Keratinocyte (primary cell): ENCODE measurements around the gene OVOL3. TPM values are rescaled to one million over a fixed set of nuclear protein-coding genes. Genes with fewer than 3 reads are reported as not detected.

Source experiments
- DNase-seq: peaks from one replicate; pipeline ENCODE4 v3.0.0-alpha.2; 2011; ENCODE audit warnings: low read depth, missing footprints, low spot score
- FAIRE-seq: peaks from 2 replicates; lab custom pipeline; 2011; peaks lifted over from hg19 to GRCh38; lab: Jason Lieb, UNC
- H2AFZ ChIP-seq: 2 replicates; pipeline ENCODE4 v1.6.0; 2012; ENCODE audit warnings: low read length, control low read depth, inconsistent platforms; ENCODE audit not compliant: control insufficient read depth
- H3K27ac ChIP-seq: 2 replicates; pipeline ENCODE4 v1.5.1; 2011; ENCODE audit warnings: low read length; ENCODE audit not compliant: control insufficient read depth, insufficient read depth
- H3K27me3 ChIP-seq: 3 replicates; pipeline ENCODE4 v1.6.0; 2011; ENCODE audit warnings: low read length; ENCODE audit not compliant: control insufficient read depth, insufficient read depth; ENCODE audit errors: extremely low read depth
- H3K36me3 ChIP-seq, 2 experiments: 2 replicates in 1 of 2; 3 replicates in 1 of 2; pipeline ENCODE4 v1.5.1; 2011; ENCODE audit warnings: low read length in 2 of 2, mild to moderate bottlenecking in 1 of 2; ENCODE audit not compliant: control insufficient read depth in 2 of 2, insufficient read depth in 2 of 2; ENCODE audit errors: extremely low read depth in 1 of 2
- H3K4me1 ChIP-seq: 3 replicates; pipeline ENCODE4 v1.5.1; 2011; ENCODE audit warnings: low read length; ENCODE audit not compliant: control insufficient read depth, insufficient read depth; ENCODE audit errors: extremely low read depth
- H3K4me2 ChIP-seq: 3 replicates; pipeline ENCODE4 v1.6.0; 2011; ENCODE audit warnings: low read depth, low read length; ENCODE audit not compliant: control insufficient read depth, insufficient read depth; ENCODE audit errors: extremely low read depth
- H3K4me3 ChIP-seq, 3 experiments: fragments of 200-600 bp in 1 of 3; sonication (generic) in 1 of 3; 2 replicates in 2 of 3; 3 replicates in 1 of 3; pipeline ENCODE4 v1.5.1; 2011 to 2016; ENCODE audit warnings: low read length in 3 of 3, mild to moderate bottlenecking in 3 of 3, control low read depth in 2 of 3, inconsistent platforms in 1 of 3, low read depth in 1 of 3, mixed read lengths in 1 of 3, mixed run types in 1 of 3, moderate library complexity in 1 of 3; ENCODE audit not compliant: control insufficient read depth in 2 of 3, insufficient read depth in 2 of 3; ENCODE audit errors: extremely low read depth in 1 of 3
- H3K79me2 ChIP-seq: 2 replicates; pipeline ENCODE4 v1.6.0; 2012; ENCODE audit warnings: low read length; ENCODE audit not compliant: control insufficient read depth, insufficient read depth
- H3K9ac ChIP-seq: 3 replicates; pipeline ENCODE4 v1.6.0; 2011; ENCODE audit warnings: low read length; ENCODE audit not compliant: control insufficient read depth, insufficient read depth; ENCODE audit errors: extremely low read depth
- H3K9me1 ChIP-seq: 3 replicates; pipeline ENCODE4 v1.6.0; 2011; ENCODE audit warnings: low read length; ENCODE audit not compliant: control insufficient read depth, insufficient read depth; ENCODE audit errors: extremely low read depth
- H3K9me3 ChIP-seq: 2 replicates; pipeline ENCODE4 v1.5.1; 2012; ENCODE audit warnings: low read depth, low read length; ENCODE audit not compliant: control insufficient read depth
- H4K20me1 ChIP-seq: 3 replicates; pipeline ENCODE4 v1.6.0; 2011; ENCODE audit warnings: low read length; ENCODE audit not compliant: control insufficient read depth, insufficient read depth; ENCODE audit errors: extremely low read depth
- CTCF ChIP-seq, 3 experiments: IDR thresholded peaks in 1 of 3; conservative IDR thresholded peaks in 1 of 3; optimal IDR thresholded peaks in 1 of 3; 2 replicates in 2 of 3; 3 replicates in 1 of 3; pipeline versions ENCODE3 to v1.5.1; 2011; ENCODE audit warnings: low read length in 3 of 3, mild to moderate bottlenecking in 3 of 3, moderate library complexity in 2 of 3, control low read depth in 1 of 3, inconsistent platforms in 1 of 3; ENCODE audit not compliant: insufficient read depth in 2 of 3; ENCODE audit errors: extremely low read depth in 1 of 3
- EZH2 ChIP-seq: IDR thresholded peaks from one replicate; pipeline ENCODE4 v1.6.1; 2012; ENCODE audit warnings: inconsistent platforms, mild to moderate bottlenecking, low read length, moderate library complexity
- dilution Hi-C: fragments of 300-500 bp; cut with MboI; formaldehyde crosslinking; loops from one replicate; pipeline ENCODE4 v1.7.0; 2020; ENCODE audit warnings: low sequenced_read_pairs; ENCODE audit not compliant: extremely low pct_ligation_motif_present
- polyA plus RNA-seq, 5 experiments: library from polyadenylated mRNA; depleted of rRNA in 3 of 5; stranded (reverse) in 3 of 5; stranded (forward) in 1 of 5; unstranded in 1 of 5; fragments of >200 nt; gene quantifications; 1 replicate in 1 of 5; 2 replicates in 3 of 5; 3 replicates in 1 of 5; pipeline versions ENCODE4 v1.2.1 to v1.2.3, GENCODE V29; 2011 to 2012; ENCODE audit warnings: missing spikeins in 2 of 5, low read depth in 1 of 5, low replicate concordance in 1 of 5

Gene OVOL3
- polyA plus RNA-seq, 1 donor (not counting 4 experiments of a cell fraction or from before 2014, with no cell fraction given): not detected

GRCh38 chr19:36084231-36085009 lies 26.5 kb upstream of the OVOL3 start:
- Histone ChIP-seq H2AFZ (no peak overlapping the region), H3K27me3 (no peaks in the 10 kb centered on the region), H3K9me1 (no peaks in the 10 kb centered on the region), H3K36me3 (peaks cover 8 to 28% of the 10 kb centered on the region in 2 experiments), H3K4me3 (no peak overlapping the region), H4K20me1 (no peaks in the 10 kb centered on the region), H3K27ac (no peak overlapping the region), H3K4me1 (no peaks in the 10 kb centered on the region), H3K9ac (no peak overlapping the region), H3K4me2 (no peak overlapping the region), H3K79me2 (no peaks in the 10 kb centered on the region), H3K9me3 (no peaks in the 10 kb centered on the region)
- TF ChIP-seq EZH2 (no peak), CTCF (optimal IDR thresholded peaks at IDR 0.05 in 1 of 3, IDR thresholded peaks at IDR 0.05 in 1 of 3, conservative IDR thresholded peaks at IDR 0.05 in 1 of 3; ENCODE audit: extremely low read depth in 1 of 3, insufficient read depth in 2 of 3, low read length in 3 of 3) (no peak)
- dilution Hi-C loops: no loop called here
- FAIRE-seq: no peak
- no peak for DNase-seq

GRCh38 chr19:36086326-36086725 lies 24.6 kb upstream of the OVOL3 start:
- H3K36me3 ChIP-seq: peaks cover 7 to 27% of the 10 kb centered on the region in 2 experiments
- H3K27ac ChIP-seq: no peak overlapping the region
- H3K79me2 ChIP-seq: no peaks in the 10 kb centered on the region
- H3K4me2 ChIP-seq: no peak overlapping the region
- H4K20me1 ChIP-seq: no peaks in the 10 kb centered on the region
- H3K4me1 ChIP-seq: no peaks in the 10 kb centered on the region
- H2AFZ ChIP-seq: no peak overlapping the region
- no peak for TF ChIP-seq CTCF (optimal IDR thresholded peaks at IDR 0.05 in 1 of 3, IDR thresholded peaks at IDR 0.05 in 1 of 3, conservative IDR thresholded peaks at IDR 0.05 in 1 of 3; ENCODE audit: extremely low read depth in 1 of 3, insufficient read depth in 2 of 3, low read length in 3 of 3)
- no peak for FAIRE-seq
- no peaks in the 10 kb centered on the region for H3K9me1 ChIP-seq
- DNase-seq: no peak
- dilution Hi-C loops: no loop called here
- H3K4me3 ChIP-seq: no peak overlapping the region
- H3K9me3 ChIP-seq: no peaks in the 10 kb centered on the region
- H3K9ac ChIP-seq: no peak overlapping the region
- no peaks in the 10 kb centered on the region for H3K27me3 ChIP-seq
